Measurements from ENCODE around the gene KLHDC9.

DNA sequence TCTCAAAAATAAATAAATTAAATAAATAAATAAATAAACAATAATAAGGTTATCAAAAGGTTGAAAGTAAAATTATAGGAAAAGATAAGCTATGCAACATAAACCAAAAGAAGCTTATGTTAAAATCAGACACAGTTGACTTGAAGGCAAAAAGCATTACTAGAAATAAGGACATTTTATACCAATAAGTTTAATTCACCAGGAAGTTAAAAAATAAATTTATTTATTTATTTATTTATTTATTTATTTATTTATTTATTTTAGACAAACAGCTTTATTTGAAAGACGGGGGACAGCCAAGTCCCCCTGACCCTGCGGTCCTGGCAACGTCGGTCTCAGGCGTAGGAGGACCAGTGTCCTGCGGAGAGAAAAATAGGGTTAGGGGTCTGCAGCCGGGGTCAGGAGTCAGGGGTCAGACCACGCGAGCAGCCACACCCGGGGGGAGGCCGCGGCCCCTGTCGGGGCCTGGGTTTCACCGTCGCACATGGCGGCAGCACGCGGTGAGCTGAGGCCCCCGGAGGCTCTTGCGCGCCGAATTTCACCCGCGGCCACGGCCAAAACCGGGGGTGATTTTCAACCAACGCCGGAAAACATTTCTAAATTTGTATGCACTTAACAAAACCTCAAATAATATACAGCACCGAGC is 42.7 kb downstream of the KLHDC9 start:
- TF ChIP-seq CTCF (IDR thresholded peaks at IDR 0.05) (no peak), JUNB (IDR thresholded peaks at IDR 0.05) (no peak), CEBPB (IDR thresholded peaks at IDR 0.05) (no peak), POLR2A (IDR thresholded peaks at IDR 0.05; ENCODE audit: low read length) (no peak)

Measured in A549 (cell line).